Ectodermal cell (in vitro differentiated cells): ENCODE results near the gene KIRREL3.

Experiments
- H3K27ac ChIP-seq: 2 replicates; pipeline ENCODE4 v1.7.0; 2013; ENCODE audit warnings: mild to moderate bottlenecking, low read depth, low read length; ENCODE audit not compliant: insufficient read depth, poor library complexity, severe bottlenecking
- H3K27me3 ChIP-seq: 2 replicates; pipeline ENCODE4 v1.7.0; 2013; ENCODE audit warnings: mild to moderate bottlenecking, low read length; ENCODE audit not compliant: insufficient read depth, control insufficient read depth, poor library complexity, severe bottlenecking
- H3K36me3 ChIP-seq: one replicate; pipeline ENCODE4 v1.7.0; 2013; ENCODE audit warnings: low read length; ENCODE audit not compliant: control insufficient read depth, insufficient read depth
- H3K4me1 ChIP-seq: one replicate; pipeline ENCODE4 v1.7.0; 2013; ENCODE audit warnings: low read length; ENCODE audit not compliant: control insufficient read depth, insufficient read depth
- H3K4me3 ChIP-seq: 2 replicates; pipeline ENCODE4 v1.7.0; 2013; ENCODE audit warnings: low read depth, low read length, control low read depth; ENCODE audit not compliant: insufficient read depth
- H3K9me3 ChIP-seq: 2 replicates; pipeline ENCODE4 v1.7.0; 2013; ENCODE audit warnings: mild to moderate bottlenecking, low read length, moderate library complexity; ENCODE audit not compliant: control insufficient read depth
- WGBS, 2 experiments: methylation state at CpG; one replicate each; pipeline ENCODE4 v1.1.7; 2013; ENCODE audit warnings: missing lambda C conversion rate in 2 of 2; 5-methylcytosine and 5-hydroxymethylcytosine counted together

The KIRREL3 gene

DNA sequence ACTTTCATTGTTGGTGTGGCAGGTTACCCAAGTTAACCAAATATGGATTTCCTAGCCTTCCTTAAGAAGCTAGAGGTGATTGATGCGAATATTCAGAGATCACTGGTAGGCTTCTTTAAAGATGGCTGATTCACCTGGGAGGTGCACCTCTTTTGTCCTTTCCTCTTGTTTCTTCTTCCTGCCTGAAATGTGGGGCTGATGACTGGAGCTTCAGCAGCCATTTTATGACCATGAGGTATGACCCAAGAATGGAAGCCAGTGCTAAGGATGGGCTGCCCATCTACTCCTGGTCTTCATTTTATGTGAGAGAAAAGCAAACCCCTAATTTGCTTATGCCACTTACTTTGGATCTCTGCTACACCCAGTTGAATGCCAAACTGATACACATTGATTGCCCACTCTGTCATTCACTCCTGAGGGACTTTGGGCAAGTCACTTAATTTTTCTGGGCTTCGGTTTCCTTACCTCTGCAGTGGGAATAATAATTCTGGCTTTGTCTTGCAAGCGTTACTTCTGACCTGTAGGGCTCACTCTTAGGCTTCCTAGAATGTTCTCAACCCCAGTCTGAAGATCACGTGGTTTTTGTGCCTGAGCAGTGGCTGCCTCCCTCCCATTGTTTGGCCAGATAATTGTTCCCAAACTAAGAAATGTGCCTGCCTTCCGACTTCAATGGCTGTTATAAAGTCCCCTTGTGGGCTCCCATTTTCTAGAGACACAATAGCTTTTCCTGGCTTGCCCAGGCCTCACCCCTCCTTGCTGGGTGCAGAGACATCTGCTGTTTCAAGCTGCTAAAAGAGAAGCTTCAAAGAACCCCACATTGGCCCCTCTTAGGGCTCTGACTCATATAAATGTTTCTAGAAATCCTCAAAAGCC lies 402.0 kb downstream of the KIRREL3 start:
- Histone ChIP-seq H3K9me3 (no peaks in the 10 kb centered on the region), H3K4me3 (no peak overlapping the region), H3K27ac (peak overlapping the region; percentile 74), H3K36me3 (no peaks in the 10 kb centered on the region), H3K4me1 (peaks cover 35% of the 10 kb centered on the region), H3K27me3 (peaks cover 5% of the 10 kb centered on the region)
- 68 to 72% methylated on average over 5 of the region's 5 CpGs for WGBS, 2 experiments

DNA sequence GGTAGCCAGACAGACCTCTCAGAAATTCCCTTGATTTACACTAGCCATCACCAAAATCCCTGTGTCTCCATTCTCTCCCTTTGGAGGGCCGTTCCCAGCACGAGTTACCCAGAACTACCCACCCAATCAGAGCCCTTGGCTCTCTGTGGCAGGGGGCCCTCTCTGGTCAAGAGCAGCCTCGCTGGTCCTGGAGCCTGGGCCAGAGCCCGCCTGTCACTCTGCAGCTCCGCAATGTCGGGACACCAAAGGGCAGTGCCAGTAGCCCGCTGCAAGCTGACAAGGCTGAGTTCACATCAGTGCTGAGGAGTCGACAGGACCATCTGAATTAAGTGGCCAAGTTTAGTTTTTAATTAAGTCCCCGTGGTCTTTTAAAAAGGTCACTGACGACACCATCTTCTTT lies 403.5 kb downstream of the KIRREL3 start:
- H3K27me3 ChIP-seq, result no peaks in the 10 kb centered on the region
- WGBS, 2 experiments, result 83 to 84% methylated on average over 10 of the region's 10 CpGs
- H3K4me1 ChIP-seq, result peaks cover 36% of the 10 kb centered on the region
- H3K9me3 ChIP-seq, result no peaks in the 10 kb centered on the region
- no peak overlapping the region for H3K27ac ChIP-seq
- H3K36me3 ChIP-seq, result no peaks in the 10 kb centered on the region
- H3K4me3 ChIP-seq, result no peak overlapping the region

DNA sequence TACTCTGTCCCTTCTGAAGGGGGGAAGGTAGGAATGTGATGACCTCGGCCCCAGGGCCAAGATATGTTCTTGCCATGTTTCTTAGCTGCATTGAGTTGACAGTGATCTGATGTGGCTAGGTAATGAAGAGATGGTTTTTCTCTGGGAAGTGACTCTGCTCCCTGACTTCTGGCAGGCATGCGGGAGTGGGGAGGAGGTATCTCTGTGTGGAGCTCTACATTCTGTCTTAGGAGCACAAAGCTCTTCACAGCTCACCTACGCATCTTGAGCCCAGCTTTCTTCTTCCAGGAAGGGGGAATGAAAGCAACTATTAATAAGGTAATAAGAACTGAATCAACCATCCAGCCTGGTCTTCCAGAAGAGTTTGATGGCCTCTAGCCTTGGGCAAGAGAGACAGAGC lies 404.1 kb downstream of the KIRREL3 start:
- Histone ChIP-seq H3K9me3 (no peaks in the 10 kb centered on the region), H3K4me3 (no peak overlapping the region), H3K4me1 (peaks cover 30% of the 10 kb centered on the region), H3K27ac (no peak overlapping the region), H3K27me3 (no peaks in the 10 kb centered on the region), H3K36me3 (no peaks in the 10 kb centered on the region)
- WGBS, 2 experiments, result 93 to 96% methylated on average over 3 of the region's 3 CpGs

DNA sequence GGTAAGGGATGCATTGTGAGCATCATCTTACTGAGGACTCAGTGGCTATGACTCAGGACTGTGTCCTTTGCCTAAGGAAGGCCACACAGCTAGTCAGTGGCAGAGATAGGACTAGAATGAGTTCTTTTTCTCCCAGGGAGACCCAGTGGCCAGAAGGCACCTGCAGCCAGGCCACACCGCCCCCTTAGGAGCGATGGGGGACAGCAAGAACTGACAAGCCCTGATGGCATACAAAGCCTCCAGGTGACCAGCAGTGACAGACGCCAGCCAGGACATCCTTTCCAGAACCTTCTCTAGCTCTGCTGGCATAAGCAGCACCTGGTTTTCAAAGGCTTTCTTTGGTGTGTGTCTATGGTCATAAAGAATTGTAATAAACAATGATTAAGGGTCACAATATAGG lies 405.0 kb downstream of the KIRREL3 start:
- H3K9me3 ChIP-seq, result no peaks in the 10 kb centered on the region
- WGBS, 2 experiments, result 87 to 92% methylated on average over 3 of the region's 3 CpGs

DNA sequence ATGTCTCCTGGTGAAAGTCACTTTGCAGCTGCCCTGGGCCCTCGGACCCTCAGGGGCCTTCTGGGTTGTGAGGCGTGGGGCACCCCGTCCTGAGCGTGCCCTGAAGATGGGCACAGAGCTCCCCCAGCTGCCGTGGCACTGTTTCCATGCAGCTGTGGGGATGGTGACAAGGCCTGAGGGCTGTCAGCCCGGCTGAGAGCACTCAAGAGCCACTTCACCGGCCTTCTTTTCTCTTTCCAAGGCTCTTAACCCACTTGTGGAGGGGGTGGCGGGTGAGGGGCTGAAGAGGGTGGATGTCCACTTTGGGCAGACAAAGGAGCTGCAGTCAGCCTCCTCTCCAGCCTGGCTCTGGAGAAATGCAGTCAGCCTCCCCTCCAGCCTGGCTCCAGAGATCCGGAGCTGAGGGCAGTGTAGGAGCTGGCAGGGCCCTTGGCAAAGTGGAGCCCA lies 405.6 kb downstream of the KIRREL3 start:
- H3K27ac ChIP-seq, result no peak overlapping the region
- no peaks in the 10 kb centered on the region for H3K27me3 ChIP-seq
- no peaks in the 10 kb centered on the region for H3K9me3 ChIP-seq
- no peak overlapping the region for H3K4me3 ChIP-seq
- 91 to 93% methylated on average over 9 of the region's 9 CpGs for WGBS, 2 experiments
- peaks cover 17% of the 10 kb centered on the region for H3K4me1 ChIP-seq
- no peaks in the 10 kb centered on the region for H3K36me3 ChIP-seq

More for the DNA sequence above, 405.0 kb downstream of the KIRREL3 start:
- Histone ChIP-seq H3K4me3 (no peak overlapping the region), H3K36me3 (no peaks in the 10 kb centered on the region), H3K27me3 (no peaks in the 10 kb centered on the region), H3K27ac (no peak overlapping the region), H3K4me1 (peaks cover 21% of the 10 kb centered on the region)

DNA sequence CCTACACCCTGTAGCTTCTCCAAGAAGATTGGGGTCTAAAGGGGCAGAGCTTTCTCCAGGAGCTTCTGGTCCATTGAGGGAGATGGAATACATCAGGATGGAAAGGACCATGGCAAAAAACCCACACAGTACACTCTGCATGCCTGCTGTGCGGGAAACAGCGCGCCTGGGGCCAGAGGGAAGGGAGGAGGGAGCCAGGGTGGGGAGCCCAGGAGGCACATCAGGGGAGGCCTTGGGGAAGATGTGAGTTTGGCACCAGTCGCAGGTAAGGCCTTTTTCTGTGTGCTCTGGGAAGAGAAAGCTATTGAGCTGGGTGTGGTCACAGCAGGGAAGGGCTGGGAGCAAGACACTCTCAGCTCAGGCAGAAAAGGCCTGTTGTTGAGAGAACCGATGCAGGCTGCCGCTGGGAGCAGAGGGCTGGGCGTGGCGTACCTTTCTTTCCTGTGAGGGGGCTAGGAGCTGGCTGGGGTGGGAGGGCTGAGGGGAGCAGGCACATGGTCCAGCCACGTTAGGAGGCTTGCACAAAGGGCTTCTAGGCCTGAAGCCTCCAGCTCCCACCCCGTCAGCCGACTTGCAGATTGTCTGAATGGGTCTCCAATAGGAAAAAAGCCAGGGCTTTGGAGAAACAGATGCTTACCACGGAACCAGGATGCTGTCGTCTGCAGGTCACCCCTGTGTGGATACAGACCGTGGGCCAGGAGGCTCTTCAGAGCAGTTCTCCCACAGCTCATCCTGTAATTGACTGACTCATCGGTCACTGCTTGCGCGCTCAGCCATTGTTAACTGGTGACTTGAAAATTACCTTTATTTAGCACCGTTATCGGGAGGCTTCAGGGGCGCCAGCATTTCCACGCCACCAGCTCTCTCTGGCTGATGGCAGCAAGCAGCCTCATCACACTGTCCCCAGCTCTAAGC lies 407.8 kb downstream of the KIRREL3 start:
- H3K4me1 ChIP-seq, result peaks cover 29% of the 10 kb centered on the region
- H3K27me3 ChIP-seq, result no peaks in the 10 kb centered on the region
- no peaks in the 10 kb centered on the region for H3K36me3 ChIP-seq
- WGBS, 2 experiments, result 60 to 61% methylated on average over 21 of the region's 21 CpGs
- no peak overlapping the region for H3K4me3 ChIP-seq
- no peak overlapping the region for H3K27ac ChIP-seq
- H3K9me3 ChIP-seq, result no peaks in the 10 kb centered on the region

DNA sequence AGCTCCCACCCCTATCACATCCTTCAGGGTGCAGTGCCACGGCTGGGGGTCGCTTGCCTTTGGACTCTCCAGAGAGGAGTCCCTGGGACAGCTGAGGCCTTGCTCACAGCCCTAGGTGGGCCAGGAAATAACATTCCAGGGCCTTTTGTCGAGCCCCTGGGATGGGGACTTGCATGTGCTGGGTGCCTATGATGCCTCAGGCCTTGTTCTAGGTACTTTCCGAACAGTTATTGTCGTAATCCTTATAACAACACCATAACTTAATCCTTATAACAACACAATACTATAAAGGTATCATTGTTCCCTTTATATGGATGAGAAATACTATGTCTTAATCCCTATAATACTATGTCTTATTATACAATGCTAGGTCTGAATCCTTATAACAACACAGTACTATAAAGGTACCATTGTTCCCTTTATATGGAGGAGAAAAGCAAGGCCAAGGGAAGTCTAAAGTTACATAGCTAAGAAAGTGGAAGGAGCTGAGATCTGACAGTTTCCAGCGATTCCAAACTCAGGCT lies 408.5 kb downstream of the KIRREL3 start:
- Histone ChIP-seq H3K27ac (no peak overlapping the region), H3K4me3 (no peak overlapping the region), H3K4me1 (peaks cover 29% of the 10 kb centered on the region), H3K9me3 (no peaks in the 10 kb centered on the region), H3K36me3 (no peaks in the 10 kb centered on the region), H3K27me3 (no peaks in the 10 kb centered on the region)
- WGBS, 2 experiments, result 88 to 90% methylated on average over 5 to 6 of the region's 6 CpGs

DNA sequence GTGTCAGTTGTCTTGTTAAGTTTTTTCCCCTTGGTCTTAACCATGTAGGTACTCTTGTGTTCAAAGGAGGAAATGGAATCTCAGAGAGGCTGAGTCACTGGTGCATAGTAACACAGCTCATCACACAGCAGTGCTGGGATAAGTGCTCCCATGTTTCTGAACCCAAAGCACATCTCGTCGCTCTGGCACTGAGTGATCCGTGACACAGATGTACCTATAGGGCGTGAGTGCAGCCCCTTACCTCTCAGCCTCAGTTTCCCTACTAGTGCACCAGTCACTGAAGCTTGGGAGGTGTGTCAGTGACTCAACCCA lies 411.1 kb downstream of the KIRREL3 start:
- Histone ChIP-seq H3K36me3 (no peaks in the 10 kb centered on the region), H3K27me3 (no peaks in the 10 kb centered on the region), H3K4me3 (no peak overlapping the region), H3K4me1 (peaks cover 38% of the 10 kb centered on the region), H3K27ac (no peak overlapping the region), H3K9me3 (no peaks in the 10 kb centered on the region)
- 95 to 97% methylated on average over 4 of the region's 4 CpGs for WGBS, 2 experiments

DNA sequence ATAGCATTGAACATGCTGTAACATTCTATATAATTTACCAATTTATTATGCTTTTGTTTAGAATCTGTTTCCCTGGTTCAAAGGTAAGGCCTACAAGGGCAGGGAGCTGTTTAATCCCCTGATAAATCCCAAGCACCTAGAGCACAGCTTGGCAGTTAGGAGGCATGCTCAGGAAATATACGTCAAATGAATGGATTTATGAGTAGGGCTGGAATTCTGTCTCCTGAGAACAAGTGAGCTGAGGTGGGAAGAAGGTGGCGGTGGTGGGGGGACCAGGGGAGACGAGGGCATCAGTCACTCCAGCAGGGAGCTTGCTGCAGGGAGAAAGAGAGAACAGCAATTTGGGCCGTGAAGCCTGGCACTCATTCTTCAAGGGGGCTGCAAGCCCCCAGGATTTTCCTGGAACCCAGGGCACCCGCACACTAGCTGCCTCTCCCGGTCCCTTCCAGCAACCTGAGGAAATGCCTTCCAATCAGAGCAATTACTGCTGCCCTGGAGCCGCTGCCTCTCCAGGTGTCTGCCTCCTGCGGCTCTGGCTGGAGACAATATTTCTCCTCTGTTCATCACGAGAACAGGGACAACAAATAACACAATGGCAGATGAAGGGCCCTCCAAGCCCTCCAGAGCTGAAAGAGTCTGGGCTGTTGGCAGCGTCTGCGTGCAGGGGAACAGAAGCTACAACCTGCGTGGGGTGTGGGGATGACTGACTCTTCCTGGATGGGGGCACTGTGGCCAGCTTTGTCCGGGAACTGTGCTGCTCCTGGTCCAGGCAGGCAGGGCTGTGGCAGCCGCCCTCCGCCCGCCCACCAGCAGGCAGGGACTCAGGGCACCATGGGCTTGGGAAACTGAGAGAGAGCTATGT lies 411.7 kb downstream of the KIRREL3 start:
- Histone ChIP-seq H3K27me3 (no peaks in the 10 kb centered on the region), H3K4me1 (peaks cover 38% of the 10 kb centered on the region), H3K27ac (no peak overlapping the region), H3K9me3 (no peaks in the 10 kb centered on the region), H3K36me3 (no peaks in the 10 kb centered on the region), H3K4me3 (no peak overlapping the region)
- 76 to 78% methylated on average over 16 of the region's 16 CpGs for WGBS, 2 experiments
